ENCODE measurements around the gene ATP6V1F.
A peak's percentile ranks its signal among the peaks of the same experiment; 100 is the strongest.

The ATP6V1F gene

GRCh38 chr7:128840326-128841170, 22.1 kb upstream of the ATP6V1F start:
- no peak overlapping the region for H3K27ac Mint-ChIP-seq
- ATAC-seq (replicated peaks) = no peak
- H3K4me1 Mint-ChIP-seq = peaks cover 6% of the 10 kb centered on the region in 2 donors
- no peaks in the 10 kb centered on the region for H3K9me3 Mint-ChIP-seq
- no peak for DNase-seq
- H3K27me3 Mint-ChIP-seq = peaks cover 0 to 17% of the 10 kb centered on the region in 2 donors
- H3K4me3 Mint-ChIP-seq = no peak overlapping the region
- H3K36me3 Mint-ChIP-seq = no peaks in the 10 kb centered on the region

DNA sequence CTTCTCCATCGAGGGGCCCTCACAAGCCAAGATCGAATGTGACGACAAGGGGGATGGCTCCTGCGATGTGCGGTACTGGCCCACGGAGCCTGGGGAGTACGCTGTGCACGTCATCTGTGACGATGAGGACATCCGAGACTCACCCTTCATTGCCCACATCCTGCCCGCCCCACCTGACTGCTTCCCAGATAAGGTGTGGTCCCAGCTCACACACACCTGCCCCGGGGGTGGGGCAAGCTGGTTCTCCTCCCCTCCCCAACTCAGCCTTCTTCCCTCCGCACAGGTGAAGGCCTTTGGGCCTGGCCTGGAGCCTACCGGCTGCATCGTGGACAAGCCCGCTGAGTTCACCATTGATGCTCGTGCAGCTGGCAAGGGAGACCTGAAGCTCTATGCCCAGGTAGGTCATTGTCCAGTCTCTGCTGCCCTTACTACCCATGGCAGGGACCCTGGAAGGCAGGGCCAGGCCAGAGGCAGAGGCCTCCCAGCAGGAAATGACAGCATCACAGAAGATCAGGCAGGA, 21.4 kb upstream of the ATP6V1F start:
- H3K27ac Mint-ChIP-seq = no peak overlapping the region
- ATAC-seq (replicated peaks) = no peak
- H3K4me1 Mint-ChIP-seq = peaks cover 6% of the 10 kb centered on the region in 2 donors
- H3K9me3 Mint-ChIP-seq = no peaks in the 10 kb centered on the region
- H3K27me3 Mint-ChIP-seq = peaks cover 0 to 13% of the 10 kb centered on the region in 2 donors
- no peak overlapping the region for H3K4me3 Mint-ChIP-seq
- H3K36me3 Mint-ChIP-seq = no peaks in the 10 kb centered on the region
- no peak for DNase-seq

- Mint-ChIP-seq H3K27ac (no peak overlapping the region), H3K4me1 (peaks cover 6% of the 10 kb centered on the region in 2 donors), H3K4me3 (peak overlapping the region in 1 of 2 donors; percentile 57), H3K36me3 (no peaks in the 10 kb centered on the region), H3K9me3 (no peaks in the 10 kb centered on the region), H3K27me3 (peaks cover 0 to 8% of the 10 kb centered on the region in 2 donors)
- ATAC-seq (replicated peaks) = peak; percentile 71 to 74
- no peak for DNase-seq
These were observed 20.6 kb upstream of the ATP6V1F start for GRCh38 chr7:128841921-128842673.

- peaks cover 0 to 8% of the 10 kb centered on the region in 2 donors for H3K27me3 Mint-ChIP-seq
- no peaks in the 10 kb centered on the region for H3K36me3 Mint-ChIP-seq
- DNase-seq = no peak
- H3K9me3 Mint-ChIP-seq = no peaks in the 10 kb centered on the region
- H3K4me3 Mint-ChIP-seq = no peak overlapping the region
- peaks cover 6% of the 10 kb centered on the region in 2 donors for H3K4me1 Mint-ChIP-seq
- no peak for ATAC-seq (replicated peaks)
- no peak overlapping the region for H3K27ac Mint-ChIP-seq
These were observed 19.7 kb upstream of the ATP6V1F start for GRCh38 chr7:128842674-128843641.

GRCh38 chr7:128843938-128844621, 18.6 kb upstream of the ATP6V1F start:
- no peaks in the 10 kb centered on the region for H3K36me3 Mint-ChIP-seq
- H3K4me3 Mint-ChIP-seq = no peak overlapping the region
- H3K4me1 Mint-ChIP-seq = peaks cover 6% of the 10 kb centered on the region in 2 donors
- H3K27me3 Mint-ChIP-seq = peaks cover 0 to 8% of the 10 kb centered on the region in 2 donors
- no peaks in the 10 kb centered on the region for H3K9me3 Mint-ChIP-seq
- no peak for ATAC-seq (replicated peaks)
- no peak overlapping the region for H3K27ac Mint-ChIP-seq
- no peak for DNase-seq

- Mint-ChIP-seq H3K9me3 (no peaks in the 10 kb centered on the region), H3K36me3 (no peaks in the 10 kb centered on the region), H3K27me3 (peaks cover 0 to 8% of the 10 kb centered on the region in 2 donors), H3K4me1 (peaks cover 6% of the 10 kb centered on the region in 2 donors), H3K27ac (no peak overlapping the region), H3K4me3 (no peak overlapping the region)
- ATAC-seq (replicated peaks) (no peak), DNase-seq (no peak)
These were observed 17.8 kb upstream of the ATP6V1F start for GRCh38 chr7:128844777-128845311.

- peaks cover 6% of the 10 kb centered on the region in 2 donors for H3K4me1 Mint-ChIP-seq
These were observed 17.2 kb upstream of the ATP6V1F start for GRCh38 chr7:128845475-128845874.

GRCh38 chr7:128845987-128846386, 16.7 kb upstream of the ATP6V1F start:
- Mint-ChIP-seq H3K27me3 (peaks cover 0 to 8% of the 10 kb centered on the region in 2 donors), H3K9me3 (no peaks in the 10 kb centered on the region), H3K36me3 (no peaks in the 10 kb centered on the region), H3K27ac (no peak overlapping the region), H3K4me3 (no peak overlapping the region), H3K4me1 (peaks cover 6% of the 10 kb centered on the region in 2 donors)
- DNase-seq (no peak), ATAC-seq (replicated peaks) (no peak)

More at GRCh38 chr7:128845475-128845874, 17.2 kb upstream of the ATP6V1F start:
- DNase-seq = no peak
- Mint-ChIP-seq H3K27me3 (peaks cover 0 to 8% of the 10 kb centered on the region in 2 donors), H3K36me3 (no peaks in the 10 kb centered on the region), H3K9me3 (no peaks in the 10 kb centered on the region), H3K27ac (no peak overlapping the region), H3K4me3 (no peak overlapping the region)
- ATAC-seq (replicated peaks) = no peak

DNA sequence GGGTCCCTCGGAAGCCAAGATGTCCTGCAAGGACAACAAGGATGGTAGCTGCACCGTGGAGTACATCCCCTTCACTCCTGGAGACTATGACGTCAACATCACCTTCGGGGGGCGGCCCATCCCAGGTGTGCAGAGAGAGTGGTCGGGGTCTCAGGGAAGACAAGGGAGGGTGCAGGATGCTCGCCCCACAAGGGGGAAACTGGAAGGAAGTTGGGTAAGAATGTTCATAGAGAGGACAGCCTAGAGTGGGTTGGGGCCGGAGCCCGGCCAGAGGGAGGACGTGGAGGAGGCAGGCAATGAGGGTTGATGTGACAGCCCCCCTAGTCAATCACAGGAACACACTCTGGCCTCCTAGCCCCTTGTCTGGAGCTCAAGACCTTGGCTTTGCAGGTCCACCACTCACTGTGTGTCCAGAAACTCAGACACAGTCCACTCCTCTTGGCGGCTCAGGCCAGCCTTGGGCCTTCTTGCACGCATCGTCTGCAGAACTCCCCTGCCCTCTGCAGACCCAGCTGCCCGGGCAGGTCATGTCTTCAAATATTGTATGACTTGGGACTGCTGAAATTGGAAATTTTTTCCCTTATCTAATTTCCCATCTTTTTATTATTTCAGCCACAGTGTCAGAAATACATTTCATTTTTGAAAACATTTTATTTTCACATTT, 15.7 kb upstream of the ATP6V1F start:
- Mint-ChIP-seq H3K4me3 (no peak overlapping the region), H3K27ac (no peak overlapping the region), H3K9me3 (no peaks in the 10 kb centered on the region), H3K4me1 (peaks cover 4 to 5% of the 10 kb centered on the region in 2 donors), H3K36me3 (no peaks in the 10 kb centered on the region), H3K27me3 (peaks cover 0 to 6% of the 10 kb centered on the region in 2 donors)
- ATAC-seq (replicated peaks) (no peak), DNase-seq (no peak)

- Mint-ChIP-seq H3K27ac (no peak overlapping the region), H3K36me3 (no peaks in the 10 kb centered on the region), H3K4me1 (no peaks in the 10 kb centered on the region), H3K4me3 (no peak overlapping the region), H3K27me3 (no peaks in the 10 kb centered on the region), H3K9me3 (no peaks in the 10 kb centered on the region)
- ATAC-seq (replicated peaks) (no peak), DNase-seq (no peak)
These were observed 14.9 kb upstream of the ATP6V1F start for GRCh38 chr7:128847721-128848211.

DNA sequence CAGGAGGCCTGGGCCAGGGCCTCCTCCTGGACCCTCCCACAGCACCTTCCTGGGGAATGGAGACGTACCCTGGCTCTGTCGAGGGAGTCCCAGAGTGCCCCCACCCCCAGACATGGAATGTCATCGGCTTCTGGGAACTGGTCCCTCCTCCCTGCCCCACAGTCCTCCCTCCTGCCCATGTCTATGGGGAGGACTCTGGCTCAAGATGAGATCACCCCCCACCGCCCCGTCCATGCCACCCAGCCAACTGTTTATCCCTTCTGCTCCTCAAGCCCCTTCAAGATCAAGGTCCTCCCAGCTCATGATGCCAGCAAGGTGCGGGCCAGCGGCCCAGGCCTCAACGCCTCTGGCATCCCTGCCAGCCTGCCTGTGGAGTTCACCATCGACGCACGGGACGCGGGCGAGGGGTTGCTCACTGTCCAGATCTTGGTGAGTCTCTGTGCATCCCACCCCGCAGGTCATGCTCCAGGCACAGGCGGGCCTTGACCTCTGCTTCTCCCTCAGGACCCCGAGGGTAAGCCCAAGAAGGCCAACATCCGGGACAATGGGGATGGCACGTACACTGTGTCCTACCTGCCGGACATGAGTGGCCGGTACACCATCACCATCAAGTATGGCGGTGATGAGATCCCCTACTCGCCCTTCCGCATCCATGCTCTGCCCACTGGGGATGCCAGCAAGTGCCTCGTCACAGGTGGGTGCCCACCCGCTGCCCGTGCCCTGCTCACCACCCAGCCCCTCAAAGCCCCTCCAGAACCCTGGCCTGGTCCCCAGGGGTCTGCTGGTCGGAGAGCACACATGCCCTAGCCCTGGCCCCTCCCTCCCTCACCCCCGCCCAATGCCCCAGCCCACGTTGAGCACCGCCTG, 14.1 kb upstream of the ATP6V1F start:
- H3K9me3 Mint-ChIP-seq = no peaks in the 10 kb centered on the region
- H3K4me3 Mint-ChIP-seq = no peak overlapping the region
- H3K4me1 Mint-ChIP-seq = no peaks in the 10 kb centered on the region
- no peaks in the 10 kb centered on the region for H3K36me3 Mint-ChIP-seq
- ATAC-seq (replicated peaks) = no peak
- H3K27me3 Mint-ChIP-seq = peaks cover 5 to 6% of the 10 kb centered on the region in 2 donors
- no peak for DNase-seq
- no peak overlapping the region for H3K27ac Mint-ChIP-seq

DNA sequence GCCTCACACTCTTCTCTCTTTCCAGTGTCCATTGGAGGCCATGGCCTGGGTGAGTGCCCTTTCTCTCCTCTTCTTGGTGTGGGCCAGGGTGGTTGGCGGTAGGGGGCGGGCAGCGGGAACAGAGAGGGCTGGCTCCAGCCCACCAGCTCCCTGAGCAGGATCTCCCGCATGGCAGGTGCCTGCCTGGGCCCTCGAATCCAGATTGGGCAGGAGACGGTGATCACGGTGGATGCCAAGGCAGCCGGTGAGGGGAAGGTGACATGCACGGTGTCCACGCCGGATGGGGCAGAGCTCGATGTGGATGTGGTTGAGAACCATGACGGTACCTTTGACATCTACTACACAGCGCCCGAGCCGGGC, 13.5 kb upstream of the ATP6V1F start:
- no peak overlapping the region for H3K27ac Mint-ChIP-seq
- H3K4me3 Mint-ChIP-seq = no peak overlapping the region
- H3K27me3 Mint-ChIP-seq = peaks cover 5 to 12% of the 10 kb centered on the region in 2 donors
- no peaks in the 10 kb centered on the region for H3K4me1 Mint-ChIP-seq
- H3K36me3 Mint-ChIP-seq = no peaks in the 10 kb centered on the region
- no peaks in the 10 kb centered on the region for H3K9me3 Mint-ChIP-seq
- no peak for ATAC-seq (replicated peaks)
- DNase-seq = no peak
